Measurements from ENCODE around the gene S100A3.

- TF ChIP-seq, protein P1, sequence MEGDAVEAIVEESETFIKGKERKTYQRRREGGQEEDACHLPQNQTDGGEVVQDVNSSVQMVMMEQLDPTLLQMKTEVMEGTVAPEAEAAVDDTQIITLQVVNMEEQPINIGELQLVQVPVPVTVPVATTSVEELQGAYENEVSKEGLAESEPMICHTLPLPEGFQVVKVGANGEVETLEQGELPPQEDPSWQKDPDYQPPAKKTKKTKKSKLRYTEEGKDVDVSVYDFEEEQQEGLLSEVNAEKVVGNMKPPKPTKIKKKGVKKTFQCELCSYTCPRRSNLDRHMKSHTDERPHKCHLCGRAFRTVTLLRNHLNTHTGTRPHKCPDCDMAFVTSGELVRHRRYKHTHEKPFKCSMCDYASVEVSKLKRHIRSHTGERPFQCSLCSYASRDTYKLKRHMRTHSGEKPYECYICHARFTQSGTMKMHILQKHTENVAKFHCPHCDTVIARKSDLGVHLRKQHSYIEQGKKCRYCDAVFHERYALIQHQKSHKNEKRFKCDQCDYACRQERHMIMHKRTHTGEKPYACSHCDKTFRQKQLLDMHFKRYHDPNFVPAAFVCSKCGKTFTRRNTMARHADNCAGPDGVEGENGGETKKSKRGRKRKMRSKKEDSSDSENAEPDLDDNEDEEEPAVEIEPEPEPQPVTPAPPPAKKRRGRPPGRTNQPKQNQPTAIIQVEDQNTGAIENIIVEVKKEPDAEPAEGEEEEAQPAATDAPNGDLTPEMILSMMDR (IDR thresholded peaks at IDR 0.05; ENCODE audit: control extremely low read depth in 1 of 3, insufficient read depth in 1 of 3, low read depth in 1 of 3, low read length in 3 of 3) = no peak
- TF ChIP-seq TAF1 (IDR thresholded peaks at IDR 0.05; ENCODE audit: low read depth, low read length) = no peak
- TF ChIP-seq YY1 (IDR thresholded peaks at IDR 0.05; ENCODE audit: low read depth, low read length) = no peak
- TF ChIP-seq NRF1 (IDR thresholded peaks at IDR 0.05; ENCODE audit: low read depth, low read length) = no peak
- no peak for TF ChIP-seq SIX5 (IDR thresholded peaks at IDR 0.05; ENCODE audit: low read depth, low read length)
- TF ChIP-seq, protein P2, sequence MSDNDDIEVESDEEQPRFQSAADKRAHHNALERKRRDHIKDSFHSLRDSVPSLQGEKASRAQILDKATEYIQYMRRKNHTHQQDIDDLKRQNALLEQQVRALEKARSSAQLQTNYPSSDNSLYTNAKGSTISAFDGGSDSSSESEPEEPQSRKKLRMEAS (IDR thresholded peaks at IDR 0.05) = no peak
- no peak for TF ChIP-seq CHD7 (IDR thresholded peaks at IDR 0.05; ENCODE audit: insufficient replicate concordance, low read length)
- TF ChIP-seq CREB1 (IDR thresholded peaks at IDR 0.05) = no peak
- TF ChIP-seq BRCA1 (IDR thresholded peaks at IDR 0.05; ENCODE audit: low read depth, low read length) = no peak
- no peak for TF ChIP-seq JUND (IDR thresholded peaks at IDR 0.05; ENCODE audit: low read length)
- no peak for TF ChIP-seq ATF3 (IDR thresholded peaks at IDR 0.05; ENCODE audit: insufficient read depth, low read depth, low read length)
- no peak for TF ChIP-seq POLR2AphosphoS5 (IDR thresholded peaks at IDR 0.05; ENCODE audit: low read depth, low read length)
- TF ChIP-seq CBX5 (IDR thresholded peaks at IDR 0.05; ENCODE audit: low read depth, low read length) = no peak
Measured at GRCh38 chr1:153506386-153506785, 42.7 kb downstream of the S100A3 start.

All from H1 (cell line).